ACC112 (cell line): ENCODE results near the gene HBS1L.

Experiments used
- H2AFZ ChIP-seq: fragments of 200-600 bp; sonication (generic); one replicate; pipeline ENCODE4 v1.6.0; 2017; ENCODE audit warnings: antibody characterized with exemption, low read length; ENCODE audit not compliant: unreplicated experiment
- H3K27ac ChIP-seq: fragments of 200-600 bp; sonication (generic); 2 replicates; pipeline ENCODE4 v1.5.1; 2014; ENCODE audit warnings: low read depth, mild to moderate bottlenecking, antibody characterized with exemption, low read length, moderate library complexity
- H3K27me3 ChIP-seq: fragments of 200-600 bp; sonication (generic); 2 replicates; pipeline ENCODE4 v1.6.1; 2014; ENCODE audit warnings: mild to moderate bottlenecking, antibody characterized with exemption, low read length, moderate library complexity, mixed read lengths; ENCODE audit not compliant: insufficient read depth
- H3K36me3 ChIP-seq: fragments of 200-600 bp; sonication (generic); 2 replicates; pipeline ENCODE4 v1.6.1; 2016; ENCODE audit warnings: mild to moderate bottlenecking, antibody characterized with exemption, low read length, moderate library complexity, mixed read lengths; ENCODE audit not compliant: insufficient read depth
- H3K4me1 ChIP-seq: fragments of 200-600 bp; sonication (generic); one replicate; pipeline ENCODE4 v1.6.1; 2016; ENCODE audit warnings: low read length, mixed read lengths; ENCODE audit not compliant: insufficient read depth, unreplicated experiment, control insufficient read depth
- H3K4me3 ChIP-seq: fragments of 200-600 bp; sonication (generic); 2 replicates; pipeline ENCODE4 v1.5.1; 2014; ENCODE audit warnings: mild to moderate bottlenecking, low read depth, low read length
- H3K79me2 ChIP-seq: fragments of 200-600 bp; sonication (generic); one replicate; pipeline ENCODE4 v1.6.0; 2016; ENCODE audit warnings: low read length; ENCODE audit not compliant: control insufficient read depth, unreplicated experiment, insufficient read depth

Gene HBS1L

DNA sequence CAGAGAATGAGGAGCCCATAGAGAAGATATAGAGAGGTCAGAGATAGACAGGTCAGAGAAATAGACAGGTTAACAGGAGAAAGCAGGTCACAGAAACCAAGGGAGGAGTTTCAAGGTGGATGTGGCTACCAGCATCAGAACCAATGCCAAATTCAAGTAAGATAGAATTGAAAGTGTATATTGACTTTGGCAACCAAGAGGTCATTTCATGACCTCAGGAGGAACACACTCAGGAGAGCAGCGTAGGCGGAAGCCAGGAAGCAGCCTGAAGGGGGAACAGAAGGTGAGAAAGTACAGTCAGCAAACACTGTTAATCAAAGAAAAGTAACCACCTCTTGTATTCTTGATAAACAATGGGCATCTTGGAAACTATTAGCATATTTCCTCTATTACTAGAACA lies 70.8 kb downstream of the HBS1L start:
- no peak overlapping the region for H3K4me3 ChIP-seq
- no peak overlapping the region for H2AFZ ChIP-seq
- no peaks in the 10 kb centered on the region for H3K27me3 ChIP-seq
- H3K36me3 ChIP-seq = peaks cover 20% of the 10 kb centered on the region
- no peak overlapping the region for H3K27ac ChIP-seq
- no peaks in the 10 kb centered on the region for H3K79me2 ChIP-seq
- peaks cover 9% of the 10 kb centered on the region for H3K4me1 ChIP-seq

DNA sequence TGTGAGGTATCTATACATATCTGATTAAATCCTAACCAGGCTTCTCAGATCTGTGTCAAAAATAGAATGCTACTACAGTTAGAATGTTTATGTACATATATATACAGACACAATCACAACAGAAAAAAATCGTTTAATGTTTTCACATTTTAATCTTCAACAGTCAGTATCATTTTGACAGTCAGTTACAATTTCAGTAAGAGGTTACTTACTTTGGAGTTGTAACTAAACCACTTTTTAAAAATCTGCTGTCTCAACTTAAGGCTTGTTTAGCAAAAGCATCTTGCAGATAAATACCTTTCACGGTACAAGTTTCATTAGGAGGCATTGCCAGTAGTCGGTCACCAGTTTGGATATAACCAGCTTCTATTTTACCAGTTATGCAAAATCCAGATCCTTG lies 72.5 kb downstream of the HBS1L start:
- Histone ChIP-seq H3K27ac (no peak overlapping the region), H3K4me3 (no peak overlapping the region), H3K79me2 (no peaks in the 10 kb centered on the region), H3K36me3 (peaks cover 22% of the 10 kb centered on the region), H3K27me3 (no peaks in the 10 kb centered on the region), H2AFZ (no peak overlapping the region), H3K4me1 (peaks cover 9% of the 10 kb centered on the region)

DNA sequence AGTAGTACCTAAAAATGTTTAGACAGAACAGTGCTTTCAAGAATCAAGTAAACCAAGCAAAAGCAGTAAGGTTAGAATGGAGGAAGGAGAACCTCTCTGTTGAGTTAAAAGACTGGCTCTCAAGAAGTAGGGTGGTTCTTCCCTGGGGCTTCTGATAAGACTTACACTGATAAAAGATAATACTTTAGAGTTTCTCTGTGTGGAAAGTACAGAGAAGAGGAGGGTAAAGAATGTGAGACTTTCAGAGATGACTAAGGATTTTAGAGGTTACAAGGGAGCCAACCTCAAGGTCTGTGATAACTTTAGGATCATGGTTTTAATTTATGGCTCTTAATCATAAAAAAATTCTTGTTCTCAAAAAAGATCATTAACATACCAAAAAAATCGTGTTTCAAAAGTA lies 73.8 kb downstream of the HBS1L start:
- Histone ChIP-seq H3K27me3 (no peaks in the 10 kb centered on the region), H2AFZ (no peak overlapping the region), H3K4me1 (peaks cover 9% of the 10 kb centered on the region), H3K27ac (no peak overlapping the region), H3K4me3 (no peak overlapping the region), H3K36me3 (peaks cover 30% of the 10 kb centered on the region), H3K79me2 (no peaks in the 10 kb centered on the region)

DNA sequence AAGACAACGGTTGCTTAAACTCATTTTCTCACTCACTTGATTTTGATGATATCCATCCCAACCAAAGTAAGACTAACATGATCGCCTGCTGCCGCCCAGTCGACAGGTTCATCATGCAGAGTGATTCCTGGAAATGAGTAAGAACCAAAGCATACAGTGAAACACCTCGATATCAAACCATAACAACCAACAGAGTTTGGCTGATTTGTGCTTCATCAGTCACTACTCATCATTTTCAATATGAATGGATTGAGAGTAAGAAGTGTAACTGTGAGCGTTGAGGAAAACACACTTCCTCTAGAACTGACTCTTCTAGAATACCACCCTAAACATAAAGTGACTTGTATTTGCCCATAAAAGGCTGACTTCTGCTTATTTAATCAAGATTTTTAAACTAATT lies 75.5 kb downstream of the HBS1L start:
- no peak overlapping the region for H2AFZ ChIP-seq
- H3K4me1 ChIP-seq = no peaks in the 10 kb centered on the region
- H3K27ac ChIP-seq = no peak overlapping the region
- peaks cover 37% of the 10 kb centered on the region for H3K36me3 ChIP-seq
- no peaks in the 10 kb centered on the region for H3K27me3 ChIP-seq
- H3K79me2 ChIP-seq = peaks cover 4% of the 10 kb centered on the region
- H3K4me3 ChIP-seq = no peak overlapping the region

DNA sequence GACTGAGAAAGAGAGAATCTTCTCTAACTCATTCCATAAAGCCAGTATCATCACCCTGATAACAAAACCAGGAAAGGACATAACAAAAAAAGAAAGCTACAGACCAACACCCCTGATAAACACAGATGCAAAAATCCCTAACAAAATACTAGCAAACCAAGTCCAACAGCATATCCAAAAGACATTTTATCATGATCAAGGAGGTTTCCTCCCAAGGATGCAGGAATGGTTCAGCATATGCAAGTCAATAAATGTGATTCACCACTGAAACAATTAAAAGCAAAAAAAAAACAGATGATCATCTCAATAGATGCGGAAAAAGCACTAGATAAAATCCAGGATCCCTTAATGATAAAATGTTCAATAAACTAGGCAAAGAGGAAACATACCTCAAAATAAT lies 80.3 kb downstream of the HBS1L start:
- Histone ChIP-seq H3K27me3 (no peaks in the 10 kb centered on the region), H3K4me1 (no peaks in the 10 kb centered on the region), H3K4me3 (no peak overlapping the region), H3K79me2 (peaks cover 8% of the 10 kb centered on the region), H3K36me3 (peaks cover 40% of the 10 kb centered on the region), H2AFZ (no peak overlapping the region), H3K27ac (no peak overlapping the region)

DNA sequence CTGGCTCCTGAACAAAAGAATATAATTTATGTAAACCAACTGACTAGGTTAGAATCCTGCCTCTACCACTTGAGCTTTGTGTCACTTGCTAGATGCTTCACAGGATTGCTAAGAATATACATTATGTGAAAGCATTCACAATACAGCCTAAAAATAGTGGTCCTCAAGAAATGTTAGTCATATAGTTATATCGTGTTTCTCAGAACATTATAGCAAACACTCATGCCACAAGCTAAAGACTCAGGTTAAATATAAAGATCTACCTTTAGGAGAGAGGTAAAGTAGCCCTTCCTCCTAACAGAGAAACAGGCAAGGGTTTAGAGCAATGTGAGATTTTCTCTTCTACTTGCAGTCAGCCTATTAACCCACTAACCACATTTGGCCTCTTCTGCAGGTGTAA lies 86.9 kb downstream of the HBS1L start:
- no peaks in the 10 kb centered on the region for H3K4me1 ChIP-seq
- H3K27me3 ChIP-seq = no peaks in the 10 kb centered on the region
- peaks cover 2% of the 10 kb centered on the region for H3K79me2 ChIP-seq
- H3K36me3 ChIP-seq = peaks cover 28% of the 10 kb centered on the region; the same call in 1 of the 2 replicates
- H2AFZ ChIP-seq = no peak overlapping the region
- no peak overlapping the region for H3K4me3 ChIP-seq
- no peak overlapping the region for H3K27ac ChIP-seq

DNA sequence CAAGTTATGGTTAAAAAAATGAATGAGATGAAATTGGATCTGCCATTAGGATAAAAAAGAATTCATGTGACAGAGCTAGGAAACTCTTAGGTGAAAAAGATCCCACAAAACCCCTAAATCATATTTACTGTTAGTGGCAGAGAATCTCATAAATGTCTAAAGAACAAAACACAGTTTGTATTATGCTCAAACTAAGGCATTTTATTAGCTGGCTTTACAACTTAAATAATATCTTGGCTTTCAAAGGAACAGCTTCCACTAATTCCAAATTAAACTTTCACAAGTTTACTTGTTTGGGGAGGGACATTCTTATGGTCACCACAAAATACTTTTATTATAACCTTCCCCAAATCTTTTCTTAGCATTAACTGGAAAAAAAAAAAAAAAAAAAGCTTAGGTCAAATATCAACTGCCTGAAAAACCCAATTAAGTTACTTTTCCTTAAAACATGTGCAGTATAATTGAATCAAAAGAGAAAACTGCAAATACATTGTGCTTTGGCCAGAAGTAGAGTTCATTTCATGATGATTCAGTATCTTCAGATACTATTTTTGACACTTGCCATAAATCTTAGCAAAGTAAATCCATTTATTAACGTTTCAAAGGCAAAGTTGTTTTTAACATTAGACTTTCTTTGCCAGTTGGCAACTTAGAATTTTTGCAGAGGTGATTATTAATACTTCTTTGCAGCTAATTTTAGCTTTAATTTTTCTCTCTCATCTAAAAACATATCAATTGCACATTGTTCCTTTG lies 90.0 kb downstream of the HBS1L start:
- Histone ChIP-seq H3K27ac (no peak overlapping the region), H3K4me1 (no peaks in the 10 kb centered on the region), H3K36me3 (peaks cover 40% of the 10 kb centered on the region), H3K4me3 (no peak overlapping the region), H3K79me2 (no peaks in the 10 kb centered on the region), H2AFZ (no peak overlapping the region), H3K27me3 (no peaks in the 10 kb centered on the region)

DNA sequence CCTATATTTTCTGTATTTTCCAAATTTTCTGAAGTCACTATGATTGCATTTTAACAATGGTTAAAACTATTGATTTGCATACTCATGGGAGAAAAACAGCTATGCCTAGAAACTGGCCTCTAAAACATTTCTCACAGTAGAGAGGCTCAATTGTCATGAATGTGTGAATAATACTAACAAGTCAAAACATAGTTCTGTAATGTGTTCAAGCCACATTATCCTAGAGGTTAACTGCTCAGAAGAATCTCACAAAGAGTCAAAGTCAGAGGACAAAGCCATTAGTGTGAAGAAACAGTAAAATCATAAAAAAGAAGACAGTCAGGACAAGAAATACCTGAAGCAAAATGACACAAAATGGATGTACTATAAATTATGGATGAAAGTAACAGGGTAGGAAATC lies 92.2 kb downstream of the HBS1L start:
- H3K27me3 ChIP-seq = no peaks in the 10 kb centered on the region
- peaks cover 40% of the 10 kb centered on the region for H3K36me3 ChIP-seq
- H3K79me2 ChIP-seq = no peaks in the 10 kb centered on the region
- H3K27ac ChIP-seq = no peak overlapping the region
- no peak overlapping the region for H3K4me3 ChIP-seq
- H3K4me1 ChIP-seq = no peaks in the 10 kb centered on the region
- no peak overlapping the region for H2AFZ ChIP-seq

DNA sequence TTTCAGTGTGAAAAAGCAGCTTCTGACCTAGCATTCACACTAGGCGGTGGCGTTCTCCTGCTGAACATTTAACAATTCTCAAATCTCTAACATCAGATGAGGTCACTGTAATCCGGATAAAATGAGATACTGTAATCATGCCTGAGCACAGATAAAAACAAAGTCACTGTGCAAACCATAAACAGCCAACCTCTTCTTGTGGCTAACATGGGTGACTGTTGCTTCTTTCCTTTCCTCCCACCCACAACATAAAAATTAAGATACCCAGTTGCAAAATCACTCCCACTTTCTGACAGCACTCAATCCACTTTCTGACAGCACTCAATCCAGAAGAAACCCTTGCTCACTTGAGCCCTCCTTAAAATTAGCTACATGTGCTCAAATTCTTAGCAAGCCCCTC lies 93.3 kb downstream of the HBS1L start:
- no peaks in the 10 kb centered on the region for H3K27me3 ChIP-seq
- H2AFZ ChIP-seq = no peak overlapping the region
- H3K79me2 ChIP-seq = no peaks in the 10 kb centered on the region
- H3K4me1 ChIP-seq = no peaks in the 10 kb centered on the region
- H3K27ac ChIP-seq = no peak overlapping the region
- no peak overlapping the region for H3K4me3 ChIP-seq
- H3K36me3 ChIP-seq = peaks cover 40% of the 10 kb centered on the region

DNA sequence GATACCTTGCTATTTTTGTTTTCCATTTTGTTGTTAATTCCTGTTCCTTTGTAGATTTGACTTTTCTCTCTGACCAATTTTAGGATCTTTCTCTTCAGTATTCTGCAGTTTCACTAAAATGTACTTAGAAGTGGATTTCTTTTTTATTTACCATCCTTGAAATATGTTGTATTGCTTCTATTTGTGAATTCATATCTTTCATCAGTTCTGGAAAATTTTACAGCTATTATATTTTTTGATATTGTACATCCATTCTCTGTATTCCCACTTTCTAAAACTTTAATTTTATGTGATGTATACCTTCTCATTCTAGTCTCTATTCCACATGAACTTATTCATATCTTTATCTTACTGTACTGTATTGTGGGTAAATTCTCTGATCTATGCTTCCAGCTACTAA lies 95.0 kb downstream of the HBS1L start:
- Histone ChIP-seq H3K4me3 (no peak overlapping the region), H3K79me2 (no peaks in the 10 kb centered on the region), H3K27ac (no peak overlapping the region), H2AFZ (no peak overlapping the region), H3K4me1 (no peaks in the 10 kb centered on the region), H3K27me3 (no peaks in the 10 kb centered on the region), H3K36me3 (peaks cover 26% of the 10 kb centered on the region)

DNA sequence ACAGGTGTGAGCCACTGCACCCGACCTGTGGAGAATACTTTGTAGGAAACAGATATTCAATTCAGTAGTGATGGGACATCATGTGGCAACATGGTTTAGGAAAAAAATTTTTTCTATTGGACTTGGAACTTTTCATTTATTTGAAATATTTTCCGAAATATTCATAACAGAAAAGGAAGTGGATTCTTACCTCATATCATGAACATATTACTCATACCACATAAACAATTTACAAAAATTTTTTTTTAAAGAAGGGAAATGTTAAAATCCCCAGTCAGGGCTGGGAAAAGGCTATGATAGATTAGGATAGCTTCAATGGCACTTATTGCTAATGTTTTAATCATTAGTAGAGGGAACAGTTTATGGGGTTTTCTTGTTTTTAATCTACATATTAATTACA lies 97.9 kb downstream of the HBS1L start:
- no peak overlapping the region for H3K27ac ChIP-seq
- H3K79me2 ChIP-seq = no peaks in the 10 kb centered on the region
- no peak overlapping the region for H2AFZ ChIP-seq
- no peak overlapping the region for H3K4me3 ChIP-seq
- H3K27me3 ChIP-seq = no peaks in the 10 kb centered on the region
- peaks cover 14% of the 10 kb centered on the region; the same call in 1 of the 2 replicates for H3K36me3 ChIP-seq
- H3K4me1 ChIP-seq = no peaks in the 10 kb centered on the region
